WI38 (cell line): ENCODE measurements around the gene NADK2.

Source experiments
- H3K4me3 ChIP-seq: 2 replicates; pipeline ENCODE4 v1.5.1; 2011; ENCODE audit warnings: low read depth, mild to moderate bottlenecking, control low read depth, low read length
- CTCF ChIP-seq: IDR thresholded peaks from 2 replicates; pipeline ENCODE4 v1.5.1; 2012; ENCODE audit warnings: low read depth, mild to moderate bottlenecking, control low read depth, low read length

Gene NADK2

GRCh38 chr5:36217988-36218387 lies 23.7 kb downstream of the NADK2 start:
- H3K4me3 ChIP-seq: no peak overlapping the region
- TF ChIP-seq CTCF: no peak

GRCh38 chr5:36217567-36217966 lies 24.2 kb downstream of the NADK2 start:
- H3K4me3 ChIP-seq: no peak overlapping the region
- TF ChIP-seq CTCF: no peak

DNA sequence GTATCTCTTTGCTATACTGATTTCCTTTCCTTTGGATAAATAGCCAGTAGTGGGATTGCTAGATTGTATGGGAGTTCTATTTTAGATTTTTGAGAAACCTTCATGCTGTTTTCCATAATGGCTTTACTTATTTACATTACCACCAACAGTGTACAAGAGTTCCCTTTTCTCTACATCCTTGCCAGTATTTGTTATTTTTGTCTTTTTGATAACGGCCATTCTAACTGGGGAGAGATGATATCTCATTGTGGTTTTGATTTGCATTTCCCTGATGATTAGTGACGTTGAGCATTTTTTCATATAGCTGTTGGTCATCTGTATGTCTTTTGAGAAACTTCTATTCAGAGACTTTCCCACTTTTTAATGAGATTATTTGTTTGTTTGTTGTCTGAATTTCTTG lies 25.8 kb downstream of the NADK2 start:
- TF ChIP-seq CTCF: no peak
- H3K4me3 ChIP-seq: no peak overlapping the region

DNA sequence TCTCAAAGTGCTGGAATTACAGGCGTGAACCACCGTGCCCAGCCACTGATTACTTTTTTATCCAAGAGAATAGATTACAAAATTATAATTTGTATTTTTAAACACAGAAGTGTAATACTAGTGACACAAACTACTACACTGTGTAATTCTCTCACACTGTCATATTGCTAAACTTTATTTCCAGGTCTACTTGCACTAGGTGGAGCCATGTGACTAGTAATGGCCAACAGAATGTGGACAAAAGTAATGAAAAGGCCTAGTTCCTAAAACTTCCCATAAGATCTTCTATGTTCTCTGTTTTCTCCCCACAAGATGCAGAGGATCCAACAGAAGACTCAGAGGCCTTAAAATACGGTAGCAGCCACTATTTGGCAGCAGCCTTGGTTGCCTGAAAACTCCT lies 27.3 kb downstream of the NADK2 start:
- H3K4me3 ChIP-seq: no peak overlapping the region
- no peak for TF ChIP-seq CTCF

GRCh38 chr5:36209664-36210063 lies 32.1 kb downstream of the NADK2 start:
- H3K4me3 ChIP-seq: no peak overlapping the region
- TF ChIP-seq CTCF: no peak

GRCh38 chr5:36208786-36209185 lies 32.9 kb downstream of the NADK2 start:
- H3K4me3 ChIP-seq: no peak overlapping the region
- no peak for TF ChIP-seq CTCF

DNA sequence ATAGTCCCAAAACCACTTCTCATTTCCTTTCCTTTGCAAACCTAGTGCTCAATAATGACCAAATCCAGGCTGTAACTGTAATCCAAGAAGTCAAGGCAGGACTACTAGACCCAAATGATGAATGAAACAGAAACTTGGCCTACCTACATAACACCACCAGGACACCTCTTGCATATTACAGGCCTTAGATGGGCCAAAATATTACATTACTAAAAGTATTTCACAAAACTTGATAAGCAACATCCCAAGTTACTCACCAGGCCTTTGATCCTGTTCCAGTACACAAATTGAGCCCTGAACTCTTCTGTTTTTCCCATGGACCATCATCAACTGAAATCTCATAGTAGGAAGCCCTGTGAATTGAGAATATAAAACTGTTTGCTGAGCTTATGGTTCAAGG lies 34.8 kb downstream of the NADK2 start:
- no peak for TF ChIP-seq CTCF

More for the DNA sequence above, 34.8 kb downstream of the NADK2 start:
- H3K4me3 ChIP-seq: no peak overlapping the region
